Measurements from ENCODE around the gene BUB3. TPM values are rescaled to one million over a fixed set of nuclear protein-coding genes. Genes with fewer than 3 reads are reported as not detected.

BUB3 gene
- total RNA-seq, 1 experiment from 2014 or later = 96.5 TPM

- H3K9me2 ChIP-seq (ENCODE audit: insufficient read depth) = no peaks in the 10 kb centered on the region
- no peak overlapping the region for H2AFZ ChIP-seq
- POLR2A ChIA-PET (ENCODE audit: unreplicated experiment) = no interaction called here
- CTCF ChIA-PET = no interaction called here
- no peak overlapping the region for H3K4me2 ChIP-seq
- H3K9me3 ChIP-seq (ENCODE audit: insufficient read depth, low read depth) = no peaks in the 10 kb centered on the region
- H3K4me3 ChIP-seq = no peak overlapping the region
- peaks cover 7% of the 10 kb centered on the region; the same call in 1 of the 2 replicates for H3F3A ChIP-seq (ENCODE audit: insufficient read depth, low read depth)
- H3K27ac ChIP-seq = no peak overlapping the region
- no peaks in the 10 kb centered on the region for H3K27me3 ChIP-seq (ENCODE audit: insufficient read depth, low read depth)
- no TSS peak for BruUV-seq (replicated peaks)
- intact Hi-C loops (cut with micrococcal nuclease; ENCODE audit: unreplicated experiment) = no loop called here
- no peak for DNase-seq
- no peaks in the 10 kb centered on the region for H3K79me2 ChIP-seq (ENCODE audit: low read depth)
- H3K36me3 ChIP-seq (ENCODE audit: low read depth) = no peaks in the 10 kb centered on the region
- H3K4me1 ChIP-seq (replicated peaks; ENCODE audit: insufficient read depth) = peaks cover 17% of the 10 kb centered on the region
- no peaks in the 10 kb centered on the region for H4K20me1 ChIP-seq (ENCODE audit: insufficient read depth)
- TF ChIP-seq CTCF (conservative IDR thresholded peaks at IDR 0.05) = no peak
- no peak for TF ChIP-seq EZH2 (IDR thresholded peaks at IDR 0.05; ENCODE audit: low read depth)
Observed at GRCh38 chr10:123202506-123202905, 48.3 kb downstream of the BUB3 start.

- peak in 1 of 2 experiments; percentile 80 for DNase-seq
- ChIA-PET CTCF (no interaction called here), POLR2A (ENCODE audit: unreplicated experiment) (no interaction called here)
- H3K36me3 ChIP-seq (ENCODE audit: low read depth) = no peaks in the 10 kb centered on the region
- no peak overlapping the region for H2AFZ ChIP-seq
- H3K27me3 ChIP-seq (ENCODE audit: insufficient read depth, low read depth) = no peaks in the 10 kb centered on the region
- H3K4me3 ChIP-seq = no peak overlapping the region
- H3K9me2 ChIP-seq (ENCODE audit: insufficient read depth) = no peaks in the 10 kb centered on the region
- H4K20me1 ChIP-seq (ENCODE audit: insufficient read depth) = no peaks in the 10 kb centered on the region
- TF ChIP-seq CTCF (conservative IDR thresholded peaks at IDR 0.05) = no peak
- TF ChIP-seq EZH2 (IDR thresholded peaks at IDR 0.05; ENCODE audit: low read depth) = no peak
- intact Hi-C loops (cut with micrococcal nuclease; ENCODE audit: unreplicated experiment) = no loop called here
- H3F3A ChIP-seq (ENCODE audit: insufficient read depth, low read depth) = peaks cover 7% of the 10 kb centered on the region; the same call in 1 of the 2 replicates
- no TSS peak for BruUV-seq (replicated peaks)
- no peaks in the 10 kb centered on the region for H3K79me2 ChIP-seq (ENCODE audit: low read depth)
- H3K27ac ChIP-seq = no peak overlapping the region
- 0 out of 2 replicates have a peak overlapping the region, but pooled peaks have one; percentile 1 for H3K4me2 ChIP-seq
- peaks cover 17% of the 10 kb centered on the region for H3K4me1 ChIP-seq (replicated peaks; ENCODE audit: insufficient read depth)
- no peaks in the 10 kb centered on the region for H3K9me3 ChIP-seq (ENCODE audit: insufficient read depth, low read depth)
Observed at GRCh38 chr10:123203393-123204126, 49.4 kb downstream of the BUB3 start.

- Histone ChIP-seq H3K4me3 (no peak overlapping the region), H2AFZ (no peak overlapping the region), H3K36me3 (ENCODE audit: low read depth) (no peaks in the 10 kb centered on the region), H3K4me1 (replicated peaks; ENCODE audit: insufficient read depth) (peaks cover 17% of the 10 kb centered on the region), H3K79me2 (ENCODE audit: low read depth) (no peaks in the 10 kb centered on the region), H3K9me3 (ENCODE audit: insufficient read depth, low read depth) (no peaks in the 10 kb centered on the region), H3K9me2 (ENCODE audit: insufficient read depth) (no peaks in the 10 kb centered on the region), H4K20me1 (ENCODE audit: insufficient read depth) (no peaks in the 10 kb centered on the region), H3K27ac (no peak overlapping the region), H3F3A (ENCODE audit: insufficient read depth, low read depth) (peaks cover 7% of the 10 kb centered on the region; the same call in 1 of the 2 replicates), H3K4me2 (0 out of 2 replicates have a peak overlapping the region, but pooled peaks have one; percentile 1), H3K27me3 (ENCODE audit: insufficient read depth, low read depth) (no peaks in the 10 kb centered on the region)
- ChIA-PET CTCF (no interaction called here), POLR2A (ENCODE audit: unreplicated experiment) (no interaction called here)
- TF ChIP-seq CTCF (conservative IDR thresholded peaks at IDR 0.05) (no peak), EZH2 (IDR thresholded peaks at IDR 0.05; ENCODE audit: low read depth) (no peak)
- intact Hi-C loops (cut with micrococcal nuclease; ENCODE audit: unreplicated experiment) = no loop called here
- no peak for DNase-seq
- no TSS peak for BruUV-seq (replicated peaks)
Observed at GRCh38 chr10:123204127-123204461, 49.9 kb downstream of the BUB3 start.
